T-helper 17 cell (primary cell): ENCODE data around the gene PAK2. TPM values are rescaled to one million over a fixed set of nuclear protein-coding genes. Genes with fewer than 3 reads are reported as not detected.
"Not testable (repeated sequence)": the region's sequence is repeated elsewhere in the genome, so short reads cannot be mapped to it uniquely, and the experiment has no call there.

Experiments used
- ATAC-seq: fragments of 150-1000 bp; cut with Tn5 transposase; 2 replicates; pipeline ENCODE4 v1.10.0; 2021; ENCODE audit warnings: mild to moderate bottlenecking, moderate library complexity
- DNase-seq, 3 donors: peaks; one replicate each; pipeline versions ENCODE4 v3.0.0 to v3.0.0-alpha.2; 2020 to 2021
- H3K9me3 ChIP-seq: one replicate; pipeline ENCODE4 v1.7.0; 2013; ENCODE audit warnings: low read length, mild to moderate bottlenecking; ENCODE audit not compliant: control insufficient read depth, poor library complexity, severe bottlenecking
- H3K27ac Mint-ChIP-seq: one replicate; pipeline ENCODE4 v1.8.0; 2022; ENCODE audit warnings: mild to moderate bottlenecking, moderate library complexity, mixed read lengths
- H3K27me3 Mint-ChIP-seq: one replicate; pipeline ENCODE4 v1.8.0; 2022; ENCODE audit warnings: mixed read lengths
- H3K36me3 Mint-ChIP-seq: one replicate; pipeline ENCODE4 v1.8.0; 2022; ENCODE audit warnings: low read depth, mixed read lengths
- H3K4me1 Mint-ChIP-seq: one replicate; pipeline ENCODE4 v1.8.0; 2022; ENCODE audit warnings: mild to moderate bottlenecking, mixed read lengths
- H3K4me3 Mint-ChIP-seq: one replicate; pipeline ENCODE4 v1.8.0; 2022; ENCODE audit warnings: mild to moderate bottlenecking, moderate library complexity, mixed read lengths
- total RNA-seq, 4 donors: library from RNA in 2 of 4; stranded (reverse) in 2 of 4; gene quantifications; one replicate each; pipeline ENCODE4 v1.2.3 and lab custom pipeline; 2022 to 2026

PAK2 gene
- total RNA-seq, 2 donors from 2014 or later: 70.6 to 80.0 TPM

- ATAC-seq (no peak), DNase-seq (no peak)
- H3K9me3 ChIP-seq: no peaks in the 10 kb centered on the region
- Mint-ChIP-seq H3K4me1 (peaks cover 4% of the 10 kb centered on the region), H3K27me3 (no peaks in the 10 kb centered on the region), H3K27ac (peak overlapping the region; percentile 75), H3K4me3 (no peak overlapping the region), H3K36me3 (peaks cover 5% of the 10 kb centered on the region)
Measured at GRCh38 chr3:196810963-196811581, 71.4 kb downstream of the PAK2 start.

- no peak overlapping the region for H3K4me3 Mint-ChIP-seq
- H3K27me3 Mint-ChIP-seq: no peaks in the 10 kb centered on the region
- peaks cover 4% of the 10 kb centered on the region for H3K4me1 Mint-ChIP-seq
- H3K36me3 Mint-ChIP-seq: peaks cover 2% of the 10 kb centered on the region
- no peaks in the 10 kb centered on the region for H3K9me3 ChIP-seq
- H3K27ac Mint-ChIP-seq: peak overlapping the region; percentile 75
- ATAC-seq: no peak
- no peak for DNase-seq
Measured at GRCh38 chr3:196812853-196813252, 73.2 kb downstream of the PAK2 start.

GRCh38 chr3:196813903-196814302, 74.2 kb downstream of the PAK2 start:
- DNase-seq: no peak
- Mint-ChIP-seq H3K4me3 (no peak overlapping the region), H3K27me3 (no peaks in the 10 kb centered on the region), H3K36me3 (peaks cover 2% of the 10 kb centered on the region), H3K4me1 (peaks cover 4% of the 10 kb centered on the region), H3K27ac (no peak overlapping the region)
- H3K9me3 ChIP-seq: no peaks in the 10 kb centered on the region
- ATAC-seq: no peak

GRCh38 chr3:196821806-196822355, 82.2 kb downstream of the PAK2 start:
- no peaks in the 10 kb centered on the region for H3K27me3 Mint-ChIP-seq
- peaks cover 2% of the 10 kb centered on the region for H3K4me1 Mint-ChIP-seq
- no peak overlapping the region for H3K4me3 Mint-ChIP-seq
- no peaks in the 10 kb centered on the region for H3K9me3 ChIP-seq
- DNase-seq (no peak), ATAC-seq (no peak)
- H3K27ac Mint-ChIP-seq: no peak overlapping the region
- H3K36me3 Mint-ChIP-seq: peaks cover 8% of the 10 kb centered on the region

- H3K36me3 Mint-ChIP-seq, H3K9me3 ChIP-seq, H3K27me3 Mint-ChIP-seq, ATAC-seq, H3K4me3 Mint-ChIP-seq, H3K4me1 Mint-ChIP-seq, H3K27ac Mint-ChIP-seq, DNase-seq: not testable (repeated sequence)
Measured at GRCh38 chr3:196829651-196830050, 90.0 kb downstream of the PAK2 start.

- no peak for DNase-seq
- H3K4me3 Mint-ChIP-seq: no peak overlapping the region
- no peaks in the 10 kb centered on the region for H3K27me3 Mint-ChIP-seq
- H3K9me3 ChIP-seq: no peaks in the 10 kb centered on the region
- no peak overlapping the region for H3K27ac Mint-ChIP-seq
- no peak for ATAC-seq
- H3K36me3 Mint-ChIP-seq: no peaks in the 10 kb centered on the region
- H3K4me1 Mint-ChIP-seq: peaks cover 3% of the 10 kb centered on the region
Measured at GRCh38 chr3:196835086-196835485, 95.4 kb downstream of the PAK2 start.

- not testable (repeated sequence) for DNase-seq, ATAC-seq, H3K36me3 Mint-ChIP-seq, H3K27ac Mint-ChIP-seq, H3K4me1 Mint-ChIP-seq, H3K9me3 ChIP-seq, H3K27me3 Mint-ChIP-seq, H3K4me3 Mint-ChIP-seq
Measured at GRCh38 chr3:196836626-196837025, 97.0 kb downstream of the PAK2 start.

GRCh38 chr3:196837819-196838420, 98.3 kb downstream of the PAK2 start:
- H3K4me3 Mint-ChIP-seq: no peak overlapping the region
- peak; percentile 50 to 64 (median 50) for DNase-seq

GRCh38 chr3:196839351-196839750, 99.7 kb downstream of the PAK2 start:
- H3K36me3 Mint-ChIP-seq, H3K4me1 Mint-ChIP-seq, H3K4me3 Mint-ChIP-seq, H3K9me3 ChIP-seq, H3K27ac Mint-ChIP-seq, ATAC-seq, H3K27me3 Mint-ChIP-seq, DNase-seq: not testable (repeated sequence)

More at GRCh38 chr3:196837819-196838420, 98.3 kb downstream of the PAK2 start:
- no peaks in the 10 kb centered on the region for H3K36me3 Mint-ChIP-seq
- H3K4me1 Mint-ChIP-seq: peaks cover 3% of the 10 kb centered on the region
- no peak overlapping the region for H3K27ac Mint-ChIP-seq
- H3K27me3 Mint-ChIP-seq: no peaks in the 10 kb centered on the region
- peak; percentile 94 for ATAC-seq
- H3K9me3 ChIP-seq: no peaks in the 10 kb centered on the region

GRCh38 chr3:196842567-196843434, 103.1 kb downstream of the PAK2 start:
- no peak for DNase-seq
- Mint-ChIP-seq H3K4me1 (no peaks in the 10 kb centered on the region), H3K27ac (no peak overlapping the region), H3K36me3 (no peaks in the 10 kb centered on the region), H3K4me3 (no peak overlapping the region), H3K27me3 (no peaks in the 10 kb centered on the region)
- no peak for ATAC-seq
- no peaks in the 10 kb centered on the region for H3K9me3 ChIP-seq

- H3K4me1 Mint-ChIP-seq: no peaks in the 10 kb centered on the region
- H3K36me3 Mint-ChIP-seq: no peaks in the 10 kb centered on the region
- DNase-seq: no peak
- no peak for ATAC-seq
- H3K9me3 ChIP-seq: no peaks in the 10 kb centered on the region
- H3K27ac Mint-ChIP-seq: no peak overlapping the region
- H3K27me3 Mint-ChIP-seq: no peaks in the 10 kb centered on the region
- no peak overlapping the region for H3K4me3 Mint-ChIP-seq
Measured at GRCh38 chr3:196843435-196844110, 103.9 kb downstream of the PAK2 start.

- ATAC-seq, DNase-seq, H3K27me3 Mint-ChIP-seq, H3K36me3 Mint-ChIP-seq, H3K27ac Mint-ChIP-seq, H3K4me3 Mint-ChIP-seq, H3K4me1 Mint-ChIP-seq, H3K9me3 ChIP-seq: not testable (repeated sequence)
Measured at GRCh38 chr3:196844235-196845219, 104.9 kb downstream of the PAK2 start.
